Gastrocnemius medialis (tissue), 4 donors: Measurements from ENCODE around the gene IL3RA. TPM values are rescaled to one million over a fixed set of nuclear protein-coding genes. Genes with fewer than 3 reads are reported as not detected.

ENCODE experiments used
- ATAC-seq, 2 donors: fragments of 150-250 bp; one replicate each; pipeline ENCODE4 v1.9.1; 2016
- DNase-seq, 2 donors: peaks; one replicate each; pipeline ENCODE4 v3.0.0-alpha.2; 2019
- H3K27ac ChIP-seq, 4 donors: fragments of 200-600 bp; sonication (generic); 1 replicate in 1 of 4; 2 replicates in 3 of 4; pipeline ENCODE4 v1.5.1; 2016 to 2018; ENCODE audit warnings: mild to moderate bottlenecking in 2 of 4, moderate library complexity in 1 of 4
- H3K27me3 ChIP-seq, 3 donors: fragments of 200-600 bp; sonication (generic) in 2 of 3; 1 replicate in 1 of 3; 2 replicates in 2 of 3; pipeline versions ENCODE4 v1.5.1 to v1.6.0; 2016 to 2019; ENCODE audit warnings: mild to moderate bottlenecking in 1 of 3, moderate library complexity in 1 of 3
- H3K36me3 ChIP-seq, 2 donors: fragments of 200-600 bp; sonication (generic) in 1 of 2; one replicate each; pipeline ENCODE4 v1.5.1; 2017 to 2018
- H3K4me1 ChIP-seq, 2 donors: fragments of 200-600 bp; sonication (generic) in 1 of 2; one replicate each; pipeline ENCODE4 v1.5.1; 2016 to 2017; ENCODE audit warnings: mild to moderate bottlenecking in 2 of 2
- H3K4me3 ChIP-seq, 4 donors: fragments of 200-600 bp; sonication (generic) in 3 of 4; 1 replicate in 1 of 4; 2 replicates in 3 of 4; pipeline ENCODE4 v1.5.1; 2016 to 2019; ENCODE audit warnings: mild to moderate bottlenecking in 2 of 4
- H3K9me3 ChIP-seq, 3 donors: fragments of 200-600 bp; sonication (generic) in 2 of 3; 1 replicate in 1 of 3; 2 replicates in 2 of 3; pipeline ENCODE4 v1.5.1; 2016 to 2019
- POLR2A ChIP-seq, 2 donors: fragments of 450-650 bp; IDR thresholded peaks; one replicate each; pipeline ENCODE4 v1.6.1; 2017; ENCODE audit warnings: antibody characterized with exemption in 2 of 2, mild to moderate bottlenecking in 2 of 2, moderate library complexity in 2 of 2
- in situ Hi-C, 4 donors: fragments of 200-750 bp; cut with MboI; loops; one replicate each; pipeline versions ENCODE4 v1.15.0 to v1.8.0; 2017; ENCODE audit warnings: low sequenced_read_pairs in 4 of 4
- intact Hi-C: fragments of 100-400 bp; cut with DNase I; formaldehyde crosslinking; loops from one replicate; pipeline ENCODE4 v1.15.1; 2023; ENCODE audit warnings: low total_unique reads
- total RNA-seq, 4 donors: library from RNA; depleted of rRNA; stranded (reverse); fragments of >200 nt; gene quantifications; one replicate each; pipeline versions ENCODE4 v1.1.0 to v1.2.3, GENCODE V29; 2016
- TF ChIP-seq, protein P1 (sequence below), 5 experiments: fragments of 450-650 bp in 3 of 5; fragments of 200-600 bp in 2 of 5; sonication (generic) in 2 of 5; IDR thresholded peaks in 4 of 5; conservative IDR thresholded peaks in 1 of 5; 1 replicate in 4 of 5; 2 replicates in 1 of 5; pipeline ENCODE4 v1.5.1; 2016 to 2019; ENCODE audit warnings: antibody characterized with exemption in 5 of 5, mild to moderate bottlenecking in 3 of 5, moderate library complexity in 3 of 5

The IL3RA gene
- 1 to 10 TPM; 2.8 to 8.0 (median 5.6) TPM for total RNA-seq

DNA sequence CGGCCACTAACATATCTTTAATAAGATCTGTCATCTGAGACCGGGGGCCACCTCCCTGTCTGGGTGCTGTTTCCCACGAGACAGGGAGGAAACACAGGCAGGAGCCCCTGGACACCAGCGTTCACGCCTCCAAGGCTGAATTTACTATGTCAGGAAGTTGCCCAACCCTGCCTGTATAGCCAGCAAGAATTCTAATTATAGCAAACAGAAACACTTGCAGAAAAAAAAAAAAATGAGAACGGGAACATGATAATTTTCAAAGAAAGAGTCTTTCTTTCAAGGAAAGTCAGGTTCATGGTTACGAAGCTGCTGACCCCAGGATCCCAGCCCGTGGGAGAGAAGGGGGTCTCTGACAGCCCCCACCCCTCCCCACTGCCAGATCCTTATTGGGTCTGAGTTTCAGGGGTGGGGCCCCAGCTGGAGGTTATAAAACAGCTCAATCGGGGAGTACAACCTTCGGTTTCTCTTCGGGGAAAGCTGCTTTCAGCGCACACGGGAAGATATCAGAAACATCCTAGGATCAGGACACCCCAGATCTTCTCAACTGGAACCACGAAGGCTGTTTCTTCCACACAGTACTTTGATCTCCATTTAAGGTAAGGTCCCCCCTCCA lies at the start of gene IL3RA:
Gene IL3RA, plus strand, starts transcription at position 455 of the 613 bp plus-strand sequence. CDS start 4,981 bp downstream, outside the sequence.
- in situ Hi-C loops, result no loop called here
- intact Hi-C loops, result no loop called here
- TF ChIP-seq, protein P1, sequence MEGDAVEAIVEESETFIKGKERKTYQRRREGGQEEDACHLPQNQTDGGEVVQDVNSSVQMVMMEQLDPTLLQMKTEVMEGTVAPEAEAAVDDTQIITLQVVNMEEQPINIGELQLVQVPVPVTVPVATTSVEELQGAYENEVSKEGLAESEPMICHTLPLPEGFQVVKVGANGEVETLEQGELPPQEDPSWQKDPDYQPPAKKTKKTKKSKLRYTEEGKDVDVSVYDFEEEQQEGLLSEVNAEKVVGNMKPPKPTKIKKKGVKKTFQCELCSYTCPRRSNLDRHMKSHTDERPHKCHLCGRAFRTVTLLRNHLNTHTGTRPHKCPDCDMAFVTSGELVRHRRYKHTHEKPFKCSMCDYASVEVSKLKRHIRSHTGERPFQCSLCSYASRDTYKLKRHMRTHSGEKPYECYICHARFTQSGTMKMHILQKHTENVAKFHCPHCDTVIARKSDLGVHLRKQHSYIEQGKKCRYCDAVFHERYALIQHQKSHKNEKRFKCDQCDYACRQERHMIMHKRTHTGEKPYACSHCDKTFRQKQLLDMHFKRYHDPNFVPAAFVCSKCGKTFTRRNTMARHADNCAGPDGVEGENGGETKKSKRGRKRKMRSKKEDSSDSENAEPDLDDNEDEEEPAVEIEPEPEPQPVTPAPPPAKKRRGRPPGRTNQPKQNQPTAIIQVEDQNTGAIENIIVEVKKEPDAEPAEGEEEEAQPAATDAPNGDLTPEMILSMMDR (IDR thresholded peaks at IDR 0.05 in 4 of 5, conservative IDR thresholded peaks at IDR 0.05 in 1 of 5), result no peak
- peak in 1 of 2 donors; percentile 24 for TF ChIP-seq POLR2A (IDR thresholded peaks at IDR 0.05)
- no peaks in the 10 kb centered on the region for H3K27me3 ChIP-seq
- DNase-seq (peak; percentile 24 to 32), ATAC-seq (peak; percentile 43 to 65)
- peak within 1 kb of the TSS; percentile 33 to 53 (median 47) for H3K4me3 ChIP-seq
- no peaks in the 10 kb centered on the region for H3K4me1 ChIP-seq
- H3K27ac ChIP-seq, result peak within 1 kb of the TSS; percentile 43 to 75 (median 60)
- peaks cover 0 to 11% (median 3%) of the 10 kb centered on the region in 3 donors for H3K9me3 ChIP-seq
- H3K36me3 ChIP-seq, result no peaks in the 10 kb centered on the region

DNA sequence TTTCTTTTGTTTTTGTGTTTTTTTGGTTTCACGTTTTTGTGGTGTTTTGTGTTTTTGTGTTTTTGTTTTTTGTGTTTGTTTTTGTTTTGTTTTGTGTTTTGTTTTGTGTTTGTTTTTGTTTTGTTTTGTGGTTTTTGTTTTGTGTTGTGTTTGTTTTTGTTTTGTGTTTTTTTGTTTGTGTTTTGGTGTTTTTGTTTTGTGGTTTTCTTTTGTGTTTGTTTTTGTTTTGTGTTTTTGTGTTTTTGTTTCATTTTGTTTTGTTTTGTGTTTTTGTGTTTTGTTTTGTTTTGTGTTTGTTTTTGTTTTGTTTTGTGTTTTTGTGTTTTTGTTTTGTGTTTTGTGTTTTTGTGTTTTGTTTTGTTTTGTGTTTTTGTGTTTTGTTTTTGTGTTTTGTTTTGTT lies 47.0 kb upstream of the IL3RA start:
- no peaks in the 10 kb centered on the region for H3K27me3 ChIP-seq
- intact Hi-C loops (no loop called here), in situ Hi-C loops (no loop called here)
- ATAC-seq (no peak), DNase-seq (no peak)
- H3K4me1 ChIP-seq, result no peaks in the 10 kb centered on the region
- no peak overlapping the region for H3K27ac ChIP-seq
- no peaks in the 10 kb centered on the region for H3K36me3 ChIP-seq
- TF ChIP-seq POLR2A (IDR thresholded peaks at IDR 0.05), result no peak
- TF ChIP-seq, protein P1 (IDR thresholded peaks at IDR 0.05 in 4 of 5, conservative IDR thresholded peaks at IDR 0.05 in 1 of 5), result no peak
- no peaks in the 10 kb centered on the region for H3K9me3 ChIP-seq
- H3K4me3 ChIP-seq, result no peak overlapping the region

DNA sequence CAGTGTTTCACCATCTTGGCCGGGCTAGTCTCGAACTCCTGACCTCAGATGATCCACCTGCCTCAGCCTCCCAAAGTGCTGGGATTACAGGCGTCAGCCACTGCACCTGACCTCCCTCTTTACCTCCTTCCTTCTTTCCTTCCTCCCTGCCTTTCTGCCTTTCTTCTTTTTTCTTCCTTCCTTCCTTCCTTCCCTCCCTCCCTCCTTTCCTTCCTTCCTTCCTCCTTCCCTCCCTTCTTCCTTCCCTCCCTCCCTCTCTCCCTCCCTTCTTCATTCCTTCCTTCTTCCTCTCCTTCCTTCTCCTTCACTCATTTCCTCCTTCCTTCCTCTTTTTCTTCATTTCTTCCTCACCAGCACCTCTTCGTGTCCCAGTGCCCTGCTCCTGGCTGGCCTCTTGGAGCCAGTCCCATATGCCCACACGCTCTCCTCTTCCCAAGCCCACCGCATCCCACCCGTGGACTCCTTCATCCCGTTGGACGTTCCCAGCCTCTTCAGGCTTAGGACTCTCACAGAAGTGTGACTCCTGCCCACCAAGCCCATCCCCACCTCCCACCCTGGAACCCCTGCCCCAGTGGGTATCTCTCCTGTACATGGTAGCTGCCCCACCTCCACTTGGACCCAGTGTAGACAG lies 45.4 kb upstream of the IL3RA start:
- no peak for ATAC-seq
- no peak for DNase-seq
- no peak overlapping the region for H3K27ac ChIP-seq
- no peaks in the 10 kb centered on the region for H3K4me1 ChIP-seq
- intact Hi-C loops, result no loop called here
- in situ Hi-C loops, result no loop called here
- no peak overlapping the region for H3K4me3 ChIP-seq
- no peaks in the 10 kb centered on the region for H3K27me3 ChIP-seq
- no peaks in the 10 kb centered on the region for H3K36me3 ChIP-seq
- no peaks in the 10 kb centered on the region for H3K9me3 ChIP-seq
- TF ChIP-seq POLR2A (IDR thresholded peaks at IDR 0.05), result no peak
- TF ChIP-seq, protein P1 (IDR thresholded peaks at IDR 0.05 in 4 of 5, conservative IDR thresholded peaks at IDR 0.05 in 1 of 5), result no peak

DNA sequence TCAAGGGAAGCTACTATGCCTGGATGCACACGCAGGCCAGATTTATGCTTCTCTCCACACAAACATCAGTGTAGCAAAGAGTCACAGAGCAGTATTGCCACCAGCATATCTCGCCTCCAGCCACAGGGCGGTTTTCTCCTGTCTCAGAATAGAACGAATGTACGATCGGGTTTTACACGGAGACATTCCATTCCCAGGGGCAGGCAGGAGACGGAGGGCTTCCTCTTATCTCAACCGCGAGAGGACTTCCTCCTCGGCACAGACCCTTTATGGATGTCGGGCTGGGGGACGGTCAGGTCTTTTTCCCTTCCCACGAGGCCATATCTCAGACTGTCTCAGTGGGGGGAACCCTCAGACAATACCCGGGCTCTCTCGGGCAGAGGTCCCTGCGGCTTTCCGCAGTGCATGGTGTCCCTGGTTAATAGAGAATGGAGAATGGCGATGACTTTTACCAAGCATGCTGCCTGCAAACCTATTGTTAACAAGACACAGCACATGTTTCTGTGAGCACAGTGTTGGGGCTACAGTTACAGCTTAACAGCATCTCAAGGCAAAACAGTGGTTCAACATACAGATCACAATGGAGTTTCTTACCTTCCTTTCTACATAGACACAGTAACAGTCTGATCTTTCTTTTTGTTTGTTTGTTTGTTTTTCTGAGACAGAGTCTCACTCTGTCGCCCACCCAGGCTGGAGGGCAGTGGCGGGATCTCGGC lies 43.9 kb upstream of the IL3RA start:
- Histone ChIP-seq H3K4me3 (no peak overlapping the region), H3K9me3 (no peaks in the 10 kb centered on the region), H3K27me3 (no peaks in the 10 kb centered on the region), H3K36me3 (no peaks in the 10 kb centered on the region), H3K27ac (no peak overlapping the region), H3K4me1 (no peaks in the 10 kb centered on the region)
- TF ChIP-seq, protein P1 (IDR thresholded peaks at IDR 0.05 in 4 of 5, conservative IDR thresholded peaks at IDR 0.05 in 1 of 5), result no peak
- TF ChIP-seq POLR2A (IDR thresholded peaks at IDR 0.05), result no peak
- DNase-seq, result no peak
- intact Hi-C loops (no loop called here), in situ Hi-C loops (no loop called here)
- no peak for ATAC-seq
